ENCODE results near the gene THADA.
"Not testable (repeated sequence)": the region's sequence is repeated elsewhere in the genome, so short reads cannot be mapped to it uniquely, and the experiment has no call there.

Gene THADA

GRCh38 chr2:43397411-43397810, 198.4 kb downstream of the THADA start:
- in situ Hi-C loops (cut with HindIII; ENCODE audit: low sequenced_read_pairs), result no loop called here
- DNase-seq (ENCODE audit: low read depth, low spot score), result no peak
- no peak overlapping the region for H3K4me3 ChIP-seq (ENCODE audit: low read depth, low read length)
- TF ChIP-seq CTCF (IDR thresholded peaks at IDR 0.05; ENCODE audit: low read depth, low read length), result no peak

- DNase-seq (ENCODE audit: low read depth, low spot score); in situ Hi-C loops (cut with HindIII; ENCODE audit: low sequenced_read_pairs): not testable (repeated sequence)
These were observed 199.5 kb downstream of the THADA start for GRCh38 chr2:43396344-43396743.

DNA sequence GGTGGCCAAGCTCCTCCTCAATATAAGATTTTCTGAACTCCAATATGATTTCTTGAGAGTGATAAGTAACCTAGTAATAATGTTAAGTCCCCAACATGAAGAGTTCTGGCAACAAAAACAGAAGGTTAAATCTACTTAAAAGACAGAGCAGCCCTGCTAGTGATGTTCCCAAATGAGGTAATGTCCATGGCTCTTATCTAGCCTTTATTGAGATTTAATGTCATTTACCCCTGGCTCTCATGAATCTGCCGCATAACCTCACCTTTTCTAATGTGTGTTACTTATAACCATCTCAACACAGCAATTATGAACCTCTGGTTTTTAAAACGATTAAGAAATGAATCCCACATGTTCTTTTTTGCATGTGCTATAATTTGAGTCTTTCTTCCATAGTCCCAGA, 201.9 kb downstream of the THADA start:
- H3K4me3 ChIP-seq (ENCODE audit: low read depth, low read length), result no peak overlapping the region
- DNase-seq (ENCODE audit: low read depth, low spot score), result no peak
- no peak for TF ChIP-seq CTCF (IDR thresholded peaks at IDR 0.05; ENCODE audit: low read depth, low read length)
- in situ Hi-C loops (cut with HindIII; ENCODE audit: low sequenced_read_pairs), result no loop called here

More at GRCh38 chr2:43396344-43396743, 199.5 kb downstream of the THADA start:
- H3K4me3 ChIP-seq (ENCODE audit: low read depth, low read length), result not testable (repeated sequence)

DNA sequence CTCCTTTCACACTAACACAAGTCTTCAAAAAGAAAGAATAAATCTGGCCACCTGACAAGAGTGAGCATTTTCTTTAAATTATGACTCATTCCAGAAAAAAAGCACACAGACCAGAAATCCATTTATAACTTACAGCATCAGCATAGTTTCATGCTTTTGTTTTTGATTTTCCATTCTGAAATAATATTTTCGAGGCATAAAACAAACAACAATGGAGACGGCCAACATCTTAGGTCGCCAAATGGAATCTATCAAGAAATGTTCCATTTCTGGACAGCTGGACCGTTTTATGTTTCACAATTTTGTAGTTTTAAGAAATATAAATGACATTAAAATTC, 204.0 kb downstream of the THADA start:
- peak; percentile 70 for DNase-seq (ENCODE audit: low read depth, low spot score)
- in situ Hi-C loops (cut with HindIII; ENCODE audit: low sequenced_read_pairs), result no loop called here
- no peak overlapping the region for H3K4me3 ChIP-seq (ENCODE audit: low read depth, low read length)
- no peak for TF ChIP-seq CTCF (IDR thresholded peaks at IDR 0.05; ENCODE audit: low read depth, low read length)

- TF ChIP-seq CTCF (IDR thresholded peaks at IDR 0.05; ENCODE audit: low read depth, low read length), result no peak
- in situ Hi-C loops (cut with HindIII; ENCODE audit: low sequenced_read_pairs), result no loop called here
- no peak for DNase-seq (ENCODE audit: low read depth, low spot score)
- no peak overlapping the region for H3K4me3 ChIP-seq (ENCODE audit: low read depth, low read length)
These were observed 204.5 kb downstream of the THADA start for GRCh38 chr2:43391201-43391877.

DNA sequence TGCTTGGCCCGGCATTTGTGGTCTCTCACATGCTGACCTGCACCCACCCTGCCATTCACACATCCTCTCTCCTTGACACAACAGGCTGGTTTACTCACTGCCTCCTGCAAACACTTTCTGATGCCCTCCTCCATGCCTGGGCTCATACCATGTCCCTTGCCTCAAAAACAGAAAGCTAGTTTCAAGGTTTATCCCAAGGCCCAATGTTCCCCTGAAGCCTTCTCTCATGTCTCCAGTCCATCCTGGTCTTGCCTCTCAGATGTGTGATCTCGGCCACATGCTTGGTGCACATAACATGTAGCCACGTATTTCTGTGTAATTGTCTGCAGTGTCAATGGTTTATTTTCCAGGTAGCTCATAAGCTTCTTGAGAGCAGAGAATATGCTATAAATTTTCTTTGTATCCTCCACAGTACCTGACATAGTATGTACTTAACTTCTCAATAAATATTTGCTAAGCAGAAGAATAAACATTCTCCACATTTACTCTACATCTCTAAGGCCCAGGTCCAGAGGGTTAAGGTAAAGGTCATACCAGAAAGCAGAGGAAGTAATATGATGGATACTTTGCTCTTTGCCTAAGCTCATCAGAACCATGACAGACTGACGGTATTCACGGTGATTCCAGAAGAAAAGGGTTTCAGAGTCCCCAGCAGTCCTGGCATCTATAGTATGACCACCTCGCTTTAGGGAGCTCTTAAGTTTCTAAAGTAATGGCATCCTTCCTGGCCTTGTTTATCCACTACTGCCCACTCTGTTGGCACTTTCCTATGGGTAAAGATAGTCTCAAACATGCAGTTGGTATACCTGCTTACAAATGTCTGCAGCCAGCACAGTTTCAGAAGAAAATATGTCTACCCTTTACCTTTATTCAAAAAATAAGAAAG, 206.0 kb downstream of the THADA start:
- no peak for DNase-seq (ENCODE audit: low read depth, low spot score)
- in situ Hi-C loops (cut with HindIII; ENCODE audit: low sequenced_read_pairs), result no loop called here
- TF ChIP-seq CTCF (IDR thresholded peaks at IDR 0.05; ENCODE audit: low read depth, low read length), result no peak
- no peak overlapping the region for H3K4me3 ChIP-seq (ENCODE audit: low read depth, low read length)

DNA sequence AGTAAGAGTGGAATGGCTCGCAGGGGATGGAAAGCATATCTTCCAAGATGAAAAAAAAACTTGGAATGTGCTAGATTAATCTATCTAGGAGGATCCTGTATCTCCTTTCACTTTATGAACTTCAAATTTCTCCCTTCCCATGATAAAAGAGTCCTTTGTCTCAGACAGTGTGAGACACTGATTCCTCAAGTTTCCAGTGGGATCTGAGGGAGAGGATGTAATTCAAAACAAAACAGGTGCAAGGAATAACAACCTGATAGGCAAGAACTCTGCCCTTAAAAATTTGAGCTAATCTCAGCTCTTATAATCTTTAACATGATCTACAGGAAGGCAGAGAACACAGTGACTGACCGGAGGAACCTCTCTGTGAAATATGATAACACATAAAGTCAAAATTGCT, 207.5 kb downstream of the THADA start:
- in situ Hi-C loops (cut with HindIII; ENCODE audit: low sequenced_read_pairs), result no loop called here
- TF ChIP-seq CTCF (IDR thresholded peaks at IDR 0.05; ENCODE audit: low read depth, low read length), result no peak
- no peak overlapping the region for H3K4me3 ChIP-seq (ENCODE audit: low read depth, low read length)
- no peak for DNase-seq (ENCODE audit: low read depth, low spot score)
